Endodermal cell (in vitro differentiated cells): ENCODE data around the gene CACNA1S. TPM values are rescaled to one million over a fixed set of nuclear protein-coding genes. Genes with fewer than 3 reads are reported as not detected.

ENCODE experiments used
- DNase-seq: peaks from one replicate; pipeline ENCODE4 v3.0.0-alpha.2; 2017
- H3K27ac ChIP-seq: 2 replicates; pipeline ENCODE4 v1.5.1; 2013; ENCODE audit warnings: mild to moderate bottlenecking, low read depth, low read length, moderate library complexity
- H3K27me3 ChIP-seq: 2 replicates; pipeline ENCODE4 v1.6.1; 2013; ENCODE audit warnings: mild to moderate bottlenecking, low read length, moderate library complexity; ENCODE audit not compliant: insufficient read depth, control insufficient read depth, poor library complexity, severe bottlenecking
- H3K36me3 ChIP-seq: 2 replicates; pipeline ENCODE4 v1.7.0; 2013; ENCODE audit warnings: mild to moderate bottlenecking, low read length, moderate library complexity; ENCODE audit not compliant: control insufficient read depth, insufficient read depth
- H3K4me1 ChIP-seq: one replicate; pipeline ENCODE4 v1.7.0; 2013; ENCODE audit warnings: low read length; ENCODE audit not compliant: control insufficient read depth, insufficient read depth
- H3K4me3 ChIP-seq: 2 replicates; pipeline ENCODE4 v1.5.1; 2013; ENCODE audit warnings: mild to moderate bottlenecking, low read length, moderate library complexity
- H3K9ac ChIP-seq: 2 replicates; pipeline ENCODE4 v1.6.1; 2013; ENCODE audit warnings: mild to moderate bottlenecking, low read length, moderate library complexity; ENCODE audit not compliant: poor library complexity, severe bottlenecking; ENCODE audit errors: extremely low read depth
- H3K9me3 ChIP-seq: 2 replicates; pipeline ENCODE4 v1.6.1; 2013; ENCODE audit warnings: mild to moderate bottlenecking, low read length, moderate library complexity; ENCODE audit not compliant: control insufficient read depth
- H3K27ac Mint-ChIP-seq: 2 replicates; pipeline ENCODE4 v1.8.0; 2020; ENCODE audit warnings: mixed read lengths
- H3K27me3 Mint-ChIP-seq: 2 replicates; pipeline ENCODE4 v1.8.0; 2021; ENCODE audit warnings: mild to moderate bottlenecking, mixed read lengths; ENCODE audit not compliant: insufficient read depth
- H3K36me3 Mint-ChIP-seq: 2 replicates; pipeline ENCODE4 v1.8.0; 2020; ENCODE audit warnings: low read depth, mixed read lengths
- H3K4me1 Mint-ChIP-seq: 2 replicates; pipeline ENCODE4 v1.8.0; 2020; ENCODE audit warnings: mixed read lengths
- H3K4me3 Mint-ChIP-seq: 2 replicates; pipeline ENCODE4 v1.8.0; 2020; ENCODE audit warnings: mild to moderate bottlenecking, moderate library complexity, mixed read lengths
- H3K9me3 Mint-ChIP-seq: 2 replicates; pipeline ENCODE4 v1.8.0; 2020; ENCODE audit warnings: mild to moderate bottlenecking, mixed read lengths
- WGBS, 2 experiments: methylation state at CpG; one replicate each; pipeline versions ENCODE4 v1.1.5 to v1.1.7; 2013; ENCODE audit warnings: missing lambda C conversion rate in 2 of 2, mixed read lengths in 1 of 2; ENCODE audit not compliant: insufficient coverage in 1 of 2, insufficient read length in 1 of 2; 5-methylcytosine and 5-hydroxymethylcytosine counted together
- total RNA-seq, 2 donors: library from RNA; stranded (reverse); fragmentation: NEBNext Ultra II Directional in 1 of 2; extraction: Animal tissue kit (Norgen Biotek cat#: 25700) in 1 of 2; gene quantifications; 2 replicates in 1 of 2; 3 replicates in 1 of 2; pipeline ENCODE4 v1.2.1, GENCODE V29; 2021
- TF ChIP-seq, protein P1 (sequence below): fragments of 200-600 bp; sonication (generic); conservative IDR thresholded peaks from 2 replicates; pipeline ENCODE4 v1.5.0; 2021; ENCODE audit warnings: antibody characterized with exemption, mild to moderate bottlenecking

The CACNA1S gene
- total RNA-seq, 2 donors from 2014 or later, result 0.11 to 0.13 TPM

GRCh38 chr1:201084295-201084694, 27.9 kb downstream of the CACNA1S start:
- Mint-ChIP-seq H3K27ac (no peak overlapping the region), H3K9me3 (no peaks in the 10 kb centered on the region), H3K36me3 (no peaks in the 10 kb centered on the region), H3K27me3 (peaks cover 2% of the 10 kb centered on the region), H3K4me1 (peaks cover 5% of the 10 kb centered on the region), H3K4me3 (no peak overlapping the region)
- Histone ChIP-seq H3K36me3 (no peaks in the 10 kb centered on the region), H3K27ac (peak overlapping the region; percentile 46), H3K27me3 (peaks cover 6% of the 10 kb centered on the region), H3K9ac (no peak overlapping the region), H3K4me3 (no peak overlapping the region), H3K4me1 (no peaks in the 10 kb centered on the region), H3K9me3 (no peaks in the 10 kb centered on the region)
- WGBS, 2 experiments, result 90% methylated on average over 6 of the region's 6 CpGs; no CpG with 5 or more reads in 1 of the 2 experiments
- TF ChIP-seq, protein P1, sequence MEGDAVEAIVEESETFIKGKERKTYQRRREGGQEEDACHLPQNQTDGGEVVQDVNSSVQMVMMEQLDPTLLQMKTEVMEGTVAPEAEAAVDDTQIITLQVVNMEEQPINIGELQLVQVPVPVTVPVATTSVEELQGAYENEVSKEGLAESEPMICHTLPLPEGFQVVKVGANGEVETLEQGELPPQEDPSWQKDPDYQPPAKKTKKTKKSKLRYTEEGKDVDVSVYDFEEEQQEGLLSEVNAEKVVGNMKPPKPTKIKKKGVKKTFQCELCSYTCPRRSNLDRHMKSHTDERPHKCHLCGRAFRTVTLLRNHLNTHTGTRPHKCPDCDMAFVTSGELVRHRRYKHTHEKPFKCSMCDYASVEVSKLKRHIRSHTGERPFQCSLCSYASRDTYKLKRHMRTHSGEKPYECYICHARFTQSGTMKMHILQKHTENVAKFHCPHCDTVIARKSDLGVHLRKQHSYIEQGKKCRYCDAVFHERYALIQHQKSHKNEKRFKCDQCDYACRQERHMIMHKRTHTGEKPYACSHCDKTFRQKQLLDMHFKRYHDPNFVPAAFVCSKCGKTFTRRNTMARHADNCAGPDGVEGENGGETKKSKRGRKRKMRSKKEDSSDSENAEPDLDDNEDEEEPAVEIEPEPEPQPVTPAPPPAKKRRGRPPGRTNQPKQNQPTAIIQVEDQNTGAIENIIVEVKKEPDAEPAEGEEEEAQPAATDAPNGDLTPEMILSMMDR, result no peak
- DNase-seq, result no peak

GRCh38 chr1:201083741-201084140, 28.5 kb downstream of the CACNA1S start:
- Histone ChIP-seq H3K9ac (no peak overlapping the region), H3K36me3 (no peaks in the 10 kb centered on the region), H3K4me3 (no peak overlapping the region), H3K27me3 (peaks cover 6% of the 10 kb centered on the region), H3K27ac (no peak overlapping the region), H3K9me3 (no peaks in the 10 kb centered on the region), H3K4me1 (no peaks in the 10 kb centered on the region)
- no peak overlapping the region for H3K27ac Mint-ChIP-seq
- H3K27me3 Mint-ChIP-seq, result peaks cover 2% of the 10 kb centered on the region
- 83 to 88% methylated on average over 2 to 3 of the region's 3 CpGs for WGBS, 2 experiments
- H3K36me3 Mint-ChIP-seq, result no peaks in the 10 kb centered on the region
- no peak overlapping the region for H3K4me3 Mint-ChIP-seq
- H3K4me1 Mint-ChIP-seq, result peaks cover 5% of the 10 kb centered on the region
- no peak for DNase-seq
- no peaks in the 10 kb centered on the region for H3K9me3 Mint-ChIP-seq
- TF ChIP-seq, protein P1, result no peak

GRCh38 chr1:201080135-201080534, 32.1 kb downstream of the CACNA1S start:
- Histone ChIP-seq H3K4me1 (no peaks in the 10 kb centered on the region), H3K4me3 (no peak overlapping the region), H3K9ac (no peak overlapping the region), H3K27me3 (peaks cover 6% of the 10 kb centered on the region), H3K27ac (no peak overlapping the region), H3K36me3 (no peaks in the 10 kb centered on the region), H3K9me3 (no peaks in the 10 kb centered on the region)
- TF ChIP-seq, protein P1, result peak; percentile 12
- WGBS, 2 experiments, result 83% methylated on average over 3 of the region's 3 CpGs; no CpG with 5 or more reads in 1 of the 2 experiments
- Mint-ChIP-seq H3K27ac (no peak overlapping the region), H3K9me3 (no peaks in the 10 kb centered on the region), H3K27me3 (peaks cover 5% of the 10 kb centered on the region), H3K4me3 (no peak overlapping the region), H3K4me1 (peaks cover 5% of the 10 kb centered on the region), H3K36me3 (no peaks in the 10 kb centered on the region)
- DNase-seq, result no peak
